Liver (tissue), 9 donors: ENCODE data around the gene BATF3. TPM values are rescaled to one million over a fixed set of nuclear protein-coding genes. Genes with fewer than 3 reads are reported as not detected.

Experiments
- DNase-seq: peaks from one replicate; pipeline ENCODE4 v3.0.0-alpha.2; 2017; ENCODE audit warnings: low spot score
- H3K27ac ChIP-seq, 2 donors: one replicate each; pipeline ENCODE4 v1.7.0; 2013; ENCODE audit warnings: inconsistent platforms in 2 of 2, low read length in 2 of 2, control low read depth in 1 of 2, low read depth in 1 of 2, mild to moderate bottlenecking in 1 of 2
- H3K27me3 ChIP-seq, 4 donors: one replicate each; pipeline versions ENCODE4 v1.6.1 to v1.7.0; 2013; ENCODE audit warnings: low read length in 3 of 4, inconsistent platforms in 1 of 4, mild to moderate bottlenecking in 1 of 4, moderate library complexity in 1 of 4; ENCODE audit not compliant: control insufficient read depth in 4 of 4, insufficient read depth in 4 of 4
- H3K36me3 ChIP-seq, 4 donors: one replicate each; pipeline versions ENCODE4 v1.6.1 to v1.7.0; 2013; ENCODE audit warnings: low read length in 3 of 4, mild to moderate bottlenecking in 3 of 4, low read depth in 1 of 4, moderate library complexity in 1 of 4; ENCODE audit not compliant: control insufficient read depth in 4 of 4, insufficient read depth in 3 of 4
- H3K4me1 ChIP-seq, 4 donors: one replicate each; pipeline versions ENCODE4 v1.6.1 to v1.7.0; 2013; ENCODE audit warnings: low read length in 3 of 4, mild to moderate bottlenecking in 3 of 4, moderate library complexity in 1 of 4; ENCODE audit not compliant: control insufficient read depth in 4 of 4, insufficient read depth in 4 of 4
- H3K4me3 ChIP-seq, 3 donors: one replicate each; pipeline versions ENCODE4 v1.6.1 to v1.7.0; 2013; ENCODE audit warnings: low read length in 3 of 3, control low read depth in 1 of 3, low read depth in 1 of 3, mild to moderate bottlenecking in 1 of 3
- H3K9ac ChIP-seq, 2 donors: one replicate each; pipeline ENCODE4 v1.7.0; 2013; ENCODE audit warnings: low read length in 2 of 2, mild to moderate bottlenecking in 2 of 2, moderate library complexity in 2 of 2, control low read depth in 1 of 2, low read depth in 1 of 2
- H3K9me3 ChIP-seq, 4 donors: one replicate each; pipeline versions ENCODE4 v1.6.1 to v1.7.0; 2013; ENCODE audit warnings: low read length in 3 of 4; ENCODE audit not compliant: control insufficient read depth in 4 of 4
- ATF3 ChIP-seq: IDR thresholded peaks from 2 replicates; pipeline ENCODE4 v1.6.1; 2016; ENCODE audit warnings: antibody characterized with exemption
- EGR1 ChIP-seq, 2 donors: IDR thresholded peaks; 2 replicates each; pipeline ENCODE4 v1.6.1; 2016 to 2018; ENCODE audit warnings: antibody characterized with exemption in 2 of 2, low read depth in 2 of 2
- FOXA1 ChIP-seq: IDR thresholded peaks from 2 replicates; pipeline ENCODE4 v1.6.1; 2016; ENCODE audit warnings: antibody characterized with exemption
- FOXA2 ChIP-seq: IDR thresholded peaks from 2 replicates; pipeline ENCODE4 v1.6.1; 2016; ENCODE audit warnings: antibody characterized with exemption
- GABPA ChIP-seq, 2 donors: IDR thresholded peaks in 1 of 2; conservative IDR thresholded peaks in 1 of 2; 2 replicates each; pipeline ENCODE4 v1.6.1; 2016; ENCODE audit warnings: antibody characterized with exemption in 2 of 2, mild to moderate bottlenecking in 1 of 2, moderate library complexity in 1 of 2
- HNF4A ChIP-seq, 2 donors: conservative IDR thresholded peaks; 2 replicates each; pipeline ENCODE4 v1.6.1; 2016; ENCODE audit warnings: antibody characterized with exemption in 2 of 2, mild to moderate bottlenecking in 2 of 2
- HNF4G ChIP-seq: IDR thresholded peaks from 2 replicates; pipeline ENCODE4 v1.6.1; 2016; ENCODE audit warnings: antibody characterized with exemption
- JUND ChIP-seq, 2 donors: IDR thresholded peaks; 2 replicates each; pipeline ENCODE4 v1.6.1; 2016; ENCODE audit warnings: antibody characterized with exemption in 2 of 2
- MAX ChIP-seq: IDR thresholded peaks from 2 replicates; pipeline ENCODE4 v1.6.1; 2016; ENCODE audit warnings: antibody characterized with exemption
- RXRA ChIP-seq, 2 donors: IDR thresholded peaks; 2 replicates each; pipeline ENCODE4 v1.6.1; 2017 to 2018; ENCODE audit warnings: antibody characterized with exemption in 2 of 2, mild to moderate bottlenecking in 1 of 2
- SP1 ChIP-seq: IDR thresholded peaks from 2 replicates; pipeline ENCODE4 v1.6.1; 2018; ENCODE audit warnings: antibody characterized with exemption, mild to moderate bottlenecking
- TAF1 ChIP-seq: conservative IDR thresholded peaks from 2 replicates; pipeline ENCODE4 v1.6.1; 2016; ENCODE audit warnings: antibody characterized with exemption, mild to moderate bottlenecking
- ZBTB33 ChIP-seq: IDR thresholded peaks from 2 replicates; pipeline ENCODE4 v1.6.1; 2016; ENCODE audit warnings: antibody characterized with exemption
- WGBS: extraction: QIAGEN DNeasy Blood & Tissue Kit; methylation state at CpG from one replicate; pipeline ENCODE4 v1.1.7; 2013; 5-methylcytosine and 5-hydroxymethylcytosine counted together
- polyA plus RNA-seq, 2 donors: library from polyadenylated mRNA; stranded (reverse) in 1 of 2; unstranded in 1 of 2; fragments of 200-250 nt in 1 of 2; fragments of >200 nt in 1 of 2; fragmentation: Nextera tagmentation in 1 of 2; extraction: Ambion mirVana in 1 of 2; gene quantifications; one replicate each; pipeline versions ENCODE4 v1.2.1 to v1.2.3, GENCODE V29; 2013 to 2015
- total RNA-seq, 2 donors: library from RNA; depleted of rRNA; stranded (reverse); fragments of >200 nt; gene quantifications; one replicate each; pipeline ENCODE4 v1.2.3, GENCODE V29; 2014
- donor health status: healthy.
- donor health status: healthy.
- donor health status: healthy.
- donor health status: healthy.
- donor health status: healthy.

The BATF3 gene
- total and polyA plus RNA-seq, 4 donors: 0.65 to 1.0 (median 0.91) TPM

- H3K4me3 ChIP-seq: no peak overlapping the region
- no peaks in the 10 kb centered on the region for H3K36me3 ChIP-seq
- WGBS: 73% methylated on average over 3 of the region's 3 CpGs
- H3K4me1 ChIP-seq: peaks cover 0 to 1% (median 0%) of the 10 kb centered on the region in 4 donors
- no peak overlapping the region for H3K9ac ChIP-seq
- no peak overlapping the region for H3K27ac ChIP-seq
- no peaks in the 10 kb centered on the region for H3K27me3 ChIP-seq
- H3K9me3 ChIP-seq: no peaks in the 10 kb centered on the region
- no peak for DNase-seq
- TF ChIP-seq HNF4A (conservative IDR thresholded peaks at IDR 0.05): no peak
- TF ChIP-seq ATF3: no peak
- TF ChIP-seq SP1: no peak
These were observed 22.8 kb upstream of the BATF3 start for GRCh38 chr1:212722270-212722957.

GRCh38 chr1:212721388-212722247 lies 22.0 kb upstream of the BATF3 start:
- no peak overlapping the region for H3K4me3 ChIP-seq
- WGBS: 69% methylated on average over 9 of the region's 9 CpGs
- H3K36me3 ChIP-seq: no peaks in the 10 kb centered on the region
- no peak overlapping the region for H3K27ac ChIP-seq
- H3K9ac ChIP-seq: no peak overlapping the region
- H3K9me3 ChIP-seq: no peaks in the 10 kb centered on the region
- H3K27me3 ChIP-seq: no peaks in the 10 kb centered on the region
- H3K4me1 ChIP-seq: peaks cover 0 to 1% (median 0%) of the 10 kb centered on the region in 4 donors
- no peak for DNase-seq
- no peak for TF ChIP-seq HNF4G
- TF ChIP-seq RXRA (IDR thresholded peaks at IDR 0.05): peak in 1 of 2 donors; percentile 19
- TF ChIP-seq FOXA2: peak; percentile 30
- peak in 1 of 2 donors; percentile 35 for TF ChIP-seq GABPA (IDR thresholded peaks at IDR 0.05 in 1 of 2, conservative IDR thresholded peaks at IDR 0.05 in 1 of 2)
- no peak for TF ChIP-seq ZBTB33
- TF ChIP-seq TAF1: no peak
- TF ChIP-seq MAX: no peak
- peak; percentile 72 to 92 for TF ChIP-seq JUND (IDR thresholded peaks at IDR 0.05)
- no peak for TF ChIP-seq EGR1 (IDR thresholded peaks at IDR 0.05; ENCODE audit: low read depth in 2 of 2)
- no peak for TF ChIP-seq FOXA1
- TF ChIP-seq HNF4A (conservative IDR thresholded peaks at IDR 0.05): peak in 1 of 2 donors; percentile 25
- peak; percentile 36 for TF ChIP-seq ATF3

GRCh38 chr1:212719633-212720032 lies 20.0 kb upstream of the BATF3 start:
- Histone ChIP-seq H3K9ac (no peak overlapping the region), H3K9me3 (no peaks in the 10 kb centered on the region), H3K4me3 (no peak overlapping the region), H3K27ac (no peak overlapping the region), H3K4me1 (peaks cover 0 to 1% (median 0%) of the 10 kb centered on the region in 4 donors), H3K27me3 (no peaks in the 10 kb centered on the region), H3K36me3 (no peaks in the 10 kb centered on the region)
- TF ChIP-seq HNF4G (no peak), ZBTB33 (no peak)
- 96% methylated on average over 2 of the region's 2 CpGs for WGBS
- no peak for DNase-seq
